GM12801 (cell line): Measurements from ENCODE around the gene ARNT2.

Experiments used
- TF ChIP-seq, protein P1 (sequence below): IDR thresholded peaks from one replicate; pipeline ENCODE4 v1.5.1; 2011; ENCODE audit warnings: control low read depth; ENCODE audit not compliant: insufficient read length; ENCODE audit errors: extremely low read depth

Gene ARNT2

DNA sequence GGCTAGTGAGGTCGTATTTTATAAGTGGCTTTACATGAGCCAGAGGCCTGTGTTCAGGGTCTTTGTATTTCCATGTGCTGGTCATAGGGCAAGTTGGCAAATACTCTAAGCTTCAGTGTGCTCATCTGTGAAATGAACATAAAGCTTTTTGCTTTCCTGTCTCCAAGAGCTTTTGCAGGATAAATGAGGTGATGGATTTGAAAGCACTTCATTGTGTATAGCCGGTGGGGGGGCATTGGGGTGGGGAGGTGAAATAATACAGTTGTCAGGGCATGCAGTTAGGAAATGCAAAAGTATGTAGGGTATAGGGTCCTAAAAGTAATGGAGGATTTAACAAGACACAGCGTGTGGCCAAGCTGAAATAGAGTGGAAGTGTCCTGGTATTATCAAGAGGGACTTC is 67.7 kb downstream of the ARNT2 start:
- TF ChIP-seq, protein P1, sequence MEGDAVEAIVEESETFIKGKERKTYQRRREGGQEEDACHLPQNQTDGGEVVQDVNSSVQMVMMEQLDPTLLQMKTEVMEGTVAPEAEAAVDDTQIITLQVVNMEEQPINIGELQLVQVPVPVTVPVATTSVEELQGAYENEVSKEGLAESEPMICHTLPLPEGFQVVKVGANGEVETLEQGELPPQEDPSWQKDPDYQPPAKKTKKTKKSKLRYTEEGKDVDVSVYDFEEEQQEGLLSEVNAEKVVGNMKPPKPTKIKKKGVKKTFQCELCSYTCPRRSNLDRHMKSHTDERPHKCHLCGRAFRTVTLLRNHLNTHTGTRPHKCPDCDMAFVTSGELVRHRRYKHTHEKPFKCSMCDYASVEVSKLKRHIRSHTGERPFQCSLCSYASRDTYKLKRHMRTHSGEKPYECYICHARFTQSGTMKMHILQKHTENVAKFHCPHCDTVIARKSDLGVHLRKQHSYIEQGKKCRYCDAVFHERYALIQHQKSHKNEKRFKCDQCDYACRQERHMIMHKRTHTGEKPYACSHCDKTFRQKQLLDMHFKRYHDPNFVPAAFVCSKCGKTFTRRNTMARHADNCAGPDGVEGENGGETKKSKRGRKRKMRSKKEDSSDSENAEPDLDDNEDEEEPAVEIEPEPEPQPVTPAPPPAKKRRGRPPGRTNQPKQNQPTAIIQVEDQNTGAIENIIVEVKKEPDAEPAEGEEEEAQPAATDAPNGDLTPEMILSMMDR, result no peak

DNA sequence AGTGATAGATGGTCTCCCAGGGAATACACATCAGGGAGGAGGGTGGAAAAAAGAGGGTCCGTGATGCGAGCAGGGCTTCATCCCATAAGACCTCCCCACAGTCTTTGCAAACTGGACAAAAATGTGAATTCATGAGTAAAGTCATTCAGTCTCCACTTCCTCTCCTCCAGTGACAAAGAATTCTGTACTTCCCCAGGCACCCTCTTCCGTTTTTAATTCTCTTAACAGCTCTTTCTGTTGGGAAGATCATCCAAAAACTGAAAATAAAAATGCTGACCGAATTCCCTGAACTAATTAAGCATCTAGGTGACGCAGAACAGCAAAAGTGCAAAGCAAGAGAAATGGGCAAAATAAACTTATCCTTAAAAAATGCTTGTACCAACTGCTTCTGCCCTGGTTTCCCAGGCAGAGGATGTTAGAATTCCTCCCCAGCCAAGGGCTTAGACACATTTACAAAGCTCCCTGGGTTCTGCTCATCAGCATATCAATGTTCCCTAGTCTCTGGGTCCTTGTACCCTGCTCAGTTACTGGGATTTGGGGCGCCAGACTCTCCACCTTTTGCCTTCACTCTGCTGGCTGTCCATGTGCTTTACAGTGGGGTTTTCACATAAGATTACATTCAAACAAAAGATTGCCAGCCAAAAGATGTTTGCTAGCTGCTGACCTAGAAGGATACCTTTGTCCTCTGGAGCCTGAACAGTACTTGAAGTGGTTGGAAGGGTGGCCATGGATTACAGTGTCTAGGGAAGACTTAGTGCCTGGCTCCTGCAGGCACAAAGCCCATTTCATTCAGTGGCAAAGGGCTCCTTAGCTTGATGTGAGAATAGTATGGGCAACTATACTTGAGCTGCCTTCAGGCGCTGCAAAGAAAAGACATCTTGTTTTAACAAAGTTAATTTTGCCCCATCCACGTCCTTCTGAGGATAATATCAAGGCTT is 69.4 kb downstream of the ARNT2 start:
- TF ChIP-seq, protein P1, result no peak

DNA sequence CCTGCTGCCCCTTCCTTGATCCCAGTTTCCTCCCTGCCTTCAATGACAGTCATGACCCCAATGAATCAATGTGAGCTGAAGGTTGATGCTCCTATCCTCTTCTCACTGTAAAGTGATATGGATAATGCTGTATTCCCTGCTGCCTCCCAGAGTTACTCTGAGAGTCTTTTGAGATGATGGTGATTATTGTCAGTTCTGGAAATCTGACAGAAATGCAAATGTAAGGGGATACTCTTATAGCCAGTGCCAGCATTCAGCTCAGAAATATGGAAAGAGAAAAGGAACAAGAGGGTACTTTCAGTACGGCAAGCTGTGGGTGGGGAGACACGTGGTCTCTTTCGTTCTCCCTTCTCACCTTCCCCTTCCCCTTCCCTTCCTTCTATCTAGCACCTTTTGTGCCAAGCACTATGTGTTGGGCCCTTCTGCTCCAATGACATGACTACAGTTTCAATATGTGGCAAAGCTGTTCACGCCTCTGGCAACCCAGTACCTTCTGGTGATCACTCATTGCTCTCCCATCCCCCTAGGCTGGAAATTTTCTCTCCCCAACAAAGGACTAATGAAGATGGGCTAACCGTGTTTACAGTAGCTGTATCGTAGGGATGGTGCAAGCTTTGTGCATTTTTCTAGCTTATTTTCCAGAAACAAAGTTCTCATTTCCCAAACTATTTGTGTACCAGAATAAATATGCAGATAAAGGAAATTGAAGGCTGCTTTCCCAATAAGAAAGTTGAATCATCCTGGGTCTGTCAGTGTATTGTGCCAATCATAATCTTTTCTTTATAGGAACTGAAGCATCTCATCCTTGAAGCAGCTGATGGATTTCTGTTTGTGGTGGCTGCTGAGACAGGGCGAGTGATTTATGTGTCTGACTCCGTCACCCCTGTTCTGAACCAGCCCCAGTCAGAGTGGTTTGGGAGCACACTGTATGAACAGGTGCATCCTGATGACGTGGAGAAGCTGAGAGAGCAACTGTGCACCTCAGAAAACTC is 70.3 kb downstream of the ARNT2 start:
- TF ChIP-seq, protein P1, result no peak

DNA sequence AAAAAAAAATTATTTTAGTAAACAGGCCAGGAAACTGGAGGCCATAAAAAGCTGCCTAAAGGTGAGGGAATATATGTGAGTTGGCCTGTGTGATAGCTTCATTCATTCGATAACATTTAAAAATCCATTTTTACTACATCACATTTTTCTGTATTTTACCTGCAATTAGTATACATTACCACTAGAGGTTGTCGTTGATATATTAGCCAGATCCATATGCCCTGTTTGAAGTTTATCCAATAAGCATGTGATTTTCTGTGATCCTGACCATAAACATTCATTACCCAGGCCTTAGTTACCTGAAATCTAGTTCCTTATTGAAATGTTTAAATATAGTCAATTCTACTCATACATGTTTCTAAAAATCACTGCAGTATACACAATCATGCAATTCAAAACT is 71.4 kb downstream of the ARNT2 start:
- TF ChIP-seq, protein P1, result no peak

DNA sequence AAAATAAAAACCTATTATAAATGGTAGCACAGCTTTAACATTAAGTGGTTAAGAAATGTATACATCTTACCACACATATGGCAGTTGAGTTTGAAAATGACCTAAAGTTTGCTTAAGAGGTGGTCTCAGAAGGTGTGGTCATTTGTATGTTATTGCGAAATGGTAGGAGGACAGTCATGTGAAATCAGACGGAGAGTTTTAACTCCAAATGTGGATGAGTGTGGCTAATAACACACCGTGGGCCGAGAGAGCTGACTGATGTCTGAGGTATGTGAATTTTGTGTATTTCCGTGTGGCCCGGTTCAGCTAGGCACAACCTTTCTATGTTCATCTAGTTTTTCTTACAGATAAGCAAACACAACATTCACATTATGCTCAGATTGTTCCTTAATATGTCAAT is 71.9 kb downstream of the ARNT2 start:
- TF ChIP-seq, protein P1, result no peak

DNA sequence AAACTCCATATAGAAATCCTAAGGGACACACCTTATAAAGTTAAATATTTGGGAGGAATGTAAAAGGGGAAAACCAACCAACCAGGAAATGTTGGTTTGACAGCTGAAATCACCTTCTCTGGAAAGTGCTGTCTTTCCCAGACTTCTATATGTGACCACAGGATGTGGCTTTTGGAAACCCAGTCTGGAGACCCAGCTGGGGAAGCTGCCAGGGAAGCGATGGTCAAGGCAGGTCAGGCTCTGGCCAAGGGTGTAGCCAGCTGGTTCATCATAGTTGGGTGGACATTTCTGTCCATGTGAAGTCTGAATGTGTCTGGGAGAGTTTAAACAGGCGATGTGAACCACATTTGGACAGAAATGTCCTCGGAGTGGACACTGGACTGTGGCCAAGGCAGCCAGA is 73.9 kb downstream of the ARNT2 start:
- TF ChIP-seq, protein P1, result no peak

DNA sequence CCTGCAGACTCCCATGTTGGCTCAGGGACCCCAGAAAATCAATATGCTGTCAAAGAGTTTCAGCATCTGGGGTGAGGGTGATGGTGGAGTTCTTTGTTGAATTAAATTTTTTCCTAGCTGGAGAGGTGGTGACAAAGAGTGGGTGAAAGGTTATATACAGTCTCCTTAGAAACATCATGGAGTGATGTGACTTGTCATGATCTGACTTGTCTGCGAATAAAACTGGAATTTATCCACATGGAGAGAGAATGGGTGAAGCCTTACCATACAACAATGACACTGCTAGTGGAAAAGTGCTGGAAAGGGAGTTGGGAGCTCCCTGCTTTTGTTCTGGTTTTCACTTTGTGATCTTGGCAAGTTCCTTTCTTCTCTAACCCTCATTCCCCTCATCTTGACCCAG is 75.0 kb downstream of the ARNT2 start:
- TF ChIP-seq, protein P1, result no peak
